ENCODE data around the gene PRKCD.

Gene PRKCD

GRCh38 chr3:53120336-53120735, 40.7 kb upstream of the PRKCD start:
- H3K4me3 ChIP-seq (ENCODE audit: low read depth, low read length) = no peak overlapping the region
- TF ChIP-seq, protein P1, sequence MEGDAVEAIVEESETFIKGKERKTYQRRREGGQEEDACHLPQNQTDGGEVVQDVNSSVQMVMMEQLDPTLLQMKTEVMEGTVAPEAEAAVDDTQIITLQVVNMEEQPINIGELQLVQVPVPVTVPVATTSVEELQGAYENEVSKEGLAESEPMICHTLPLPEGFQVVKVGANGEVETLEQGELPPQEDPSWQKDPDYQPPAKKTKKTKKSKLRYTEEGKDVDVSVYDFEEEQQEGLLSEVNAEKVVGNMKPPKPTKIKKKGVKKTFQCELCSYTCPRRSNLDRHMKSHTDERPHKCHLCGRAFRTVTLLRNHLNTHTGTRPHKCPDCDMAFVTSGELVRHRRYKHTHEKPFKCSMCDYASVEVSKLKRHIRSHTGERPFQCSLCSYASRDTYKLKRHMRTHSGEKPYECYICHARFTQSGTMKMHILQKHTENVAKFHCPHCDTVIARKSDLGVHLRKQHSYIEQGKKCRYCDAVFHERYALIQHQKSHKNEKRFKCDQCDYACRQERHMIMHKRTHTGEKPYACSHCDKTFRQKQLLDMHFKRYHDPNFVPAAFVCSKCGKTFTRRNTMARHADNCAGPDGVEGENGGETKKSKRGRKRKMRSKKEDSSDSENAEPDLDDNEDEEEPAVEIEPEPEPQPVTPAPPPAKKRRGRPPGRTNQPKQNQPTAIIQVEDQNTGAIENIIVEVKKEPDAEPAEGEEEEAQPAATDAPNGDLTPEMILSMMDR (IDR thresholded peaks at IDR 0.05; ENCODE audit: low read depth, low read length) = no peak

GRCh38 chr3:53122255-53122932, 38.6 kb upstream of the PRKCD start:
- TF ChIP-seq, protein P1 (IDR thresholded peaks at IDR 0.05; ENCODE audit: low read depth, low read length) = no peak
- H3K4me3 ChIP-seq (ENCODE audit: low read depth, low read length) = no peak overlapping the region

DNA sequence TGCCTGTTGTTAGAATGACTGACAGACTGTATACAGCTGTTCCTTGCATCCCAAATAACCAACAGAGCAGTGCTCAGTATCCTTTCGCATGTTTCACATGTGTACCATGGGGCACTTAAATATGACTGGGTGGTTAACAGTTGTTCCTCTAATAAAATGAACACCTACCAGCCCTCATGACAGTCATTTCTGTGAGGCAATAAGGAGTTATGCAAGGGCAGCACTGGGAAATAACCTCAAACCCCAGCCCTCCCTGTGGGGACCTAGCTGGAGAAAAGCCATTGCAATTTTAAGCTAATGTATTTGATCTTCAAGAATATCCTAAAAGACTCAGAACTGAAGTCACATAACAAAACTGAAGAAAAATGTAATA, 38.1 kb upstream of the PRKCD start:
- no peak overlapping the region for H3K4me3 ChIP-seq (ENCODE audit: low read depth, low read length)

GRCh38 chr3:53123510-53123909, 37.5 kb upstream of the PRKCD start:
- TF ChIP-seq, protein P1 (IDR thresholded peaks at IDR 0.05; ENCODE audit: low read depth, low read length) = no peak
- no peak overlapping the region for H3K4me3 ChIP-seq (ENCODE audit: low read depth, low read length)

More for the DNA sequence above, 38.1 kb upstream of the PRKCD start:
- TF ChIP-seq, protein P1 (IDR thresholded peaks at IDR 0.05; ENCODE audit: low read depth, low read length) = no peak

- H3K4me3 ChIP-seq (ENCODE audit: low read depth, low read length) = no peak overlapping the region
- TF ChIP-seq, protein P1 (IDR thresholded peaks at IDR 0.05; ENCODE audit: low read depth, low read length) = no peak
Observed at GRCh38 chr3:53123953-53124352, 37.1 kb upstream of the PRKCD start.

DNA sequence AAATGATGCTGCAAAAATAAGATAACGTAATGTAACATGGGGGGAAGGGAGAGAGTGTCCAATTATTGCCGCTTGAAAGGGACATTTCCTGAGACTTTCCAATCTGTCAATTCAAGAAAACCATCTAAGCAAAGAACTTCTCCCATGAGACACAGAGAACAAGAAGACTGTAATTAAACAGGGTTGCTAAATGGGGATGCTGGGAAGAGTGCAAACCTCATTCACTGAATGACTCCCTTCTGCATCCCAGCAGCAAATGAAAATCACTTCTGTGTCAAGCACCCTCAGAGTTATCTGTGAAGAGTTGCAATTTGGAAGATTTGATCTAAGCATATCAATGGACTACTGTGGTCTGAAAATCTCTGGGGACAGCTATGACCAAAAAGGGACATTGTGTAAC, 34.4 kb upstream of the PRKCD start:
- no peak overlapping the region for H3K4me3 ChIP-seq (ENCODE audit: low read depth, low read length)
- TF ChIP-seq, protein P1 (IDR thresholded peaks at IDR 0.05; ENCODE audit: low read depth, low read length) = no peak

DNA sequence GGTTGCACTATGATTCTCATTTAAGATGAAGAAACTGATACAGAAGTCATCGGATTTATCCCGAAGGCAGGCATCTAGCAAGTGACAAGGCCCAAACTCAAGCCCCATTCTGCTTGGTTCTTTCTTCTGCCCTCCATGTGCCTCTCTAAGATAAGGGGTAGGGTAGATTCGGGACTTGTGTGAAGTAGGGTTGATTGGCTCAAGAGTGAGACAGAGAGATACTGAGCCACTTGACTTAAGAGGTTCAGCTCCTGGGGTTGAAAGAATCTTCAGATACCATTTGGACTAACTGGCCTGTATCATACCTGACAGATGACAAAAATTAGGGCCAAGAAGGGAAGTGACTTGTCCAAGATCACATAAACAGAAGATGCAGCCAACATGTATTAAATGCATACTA, 31.7 kb upstream of the PRKCD start:
- TF ChIP-seq, protein P1 (IDR thresholded peaks at IDR 0.05; ENCODE audit: low read depth, low read length) = no peak

More for the DNA sequence above, 31.7 kb upstream of the PRKCD start:
- peak overlapping the region; percentile 98 for H3K4me3 ChIP-seq (ENCODE audit: low read depth, low read length)

Data from WI38 (cell line).